ENCODE measurements around the gene ZC3H7A.

The ZC3H7A gene

GRCh38 chr16:11734025-11734652, 62.9 kb downstream of the ZC3H7A start:
- DNase-seq = no peak

- DNase-seq = no peak
These were observed 65.8 kb downstream of the ZC3H7A start for GRCh38 chr16:11731222-11731621.

- no peak for DNase-seq
These were observed 67.3 kb downstream of the ZC3H7A start for GRCh38 chr16:11729787-11730186.

DNA sequence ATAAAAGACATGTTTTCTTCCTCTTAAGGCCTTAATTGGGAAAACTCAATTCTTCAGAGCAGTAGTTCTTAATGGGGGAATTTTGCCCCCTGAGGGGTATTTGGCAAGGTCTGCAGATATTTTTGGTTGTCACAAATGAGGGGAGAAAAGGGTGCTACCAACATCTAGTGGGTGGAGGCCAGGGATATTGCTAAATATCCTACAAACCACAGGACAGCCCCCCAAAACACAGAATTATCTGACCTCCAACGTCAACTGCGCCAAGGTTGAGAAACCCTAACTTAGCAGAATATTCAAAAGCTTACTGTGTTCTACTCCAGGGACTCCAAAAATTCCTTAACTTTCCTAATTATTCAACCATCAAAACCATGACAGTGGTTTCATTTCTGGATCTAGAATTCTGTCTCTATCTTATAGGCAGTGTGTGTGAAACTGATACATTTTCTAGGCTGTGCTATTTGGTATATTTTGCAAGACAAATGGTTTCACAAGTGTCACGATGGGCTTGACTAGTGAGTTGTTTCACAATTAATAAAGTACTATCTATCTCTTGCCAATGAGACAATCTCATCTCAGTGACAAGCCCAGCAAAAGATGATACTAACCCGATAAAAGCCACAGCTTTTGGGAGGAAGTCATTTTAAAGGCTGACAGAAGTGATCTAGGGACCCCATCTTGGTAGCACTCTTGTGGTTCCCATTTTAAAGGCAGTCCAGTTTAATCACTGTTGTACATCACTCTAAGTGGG, 69.1 kb downstream of the ZC3H7A start:
- no peak for DNase-seq

DNA sequence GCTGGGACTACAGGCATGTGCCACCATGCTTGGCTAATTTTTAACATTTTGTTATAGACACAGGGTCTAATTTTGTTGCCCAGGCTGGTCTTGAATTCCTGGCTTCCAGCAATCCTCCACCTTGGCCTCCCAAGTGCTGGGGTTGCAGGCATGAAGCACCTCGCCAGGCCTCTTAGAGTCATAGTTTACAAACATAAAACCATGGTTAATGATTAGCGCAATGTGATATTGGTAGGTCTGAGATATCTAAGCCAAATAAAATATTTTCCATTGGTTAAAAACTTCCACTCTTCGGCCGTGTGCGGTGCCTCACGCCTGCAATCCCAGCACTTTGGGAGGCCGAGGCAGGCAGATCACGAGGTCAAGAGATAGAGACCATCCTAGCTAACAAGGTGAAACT, 71.0 kb downstream of the ZC3H7A start:
- DNase-seq = no peak

GRCh38 chr16:11725457-11725856, 71.6 kb downstream of the ZC3H7A start:
- no peak for DNase-seq

GRCh38 chr16:11722468-11722808, 74.6 kb downstream of the ZC3H7A start:
- no peak for DNase-seq

- DNase-seq = no peak
These were observed 75.1 kb downstream of the ZC3H7A start for GRCh38 chr16:11721781-11722467.

DNA sequence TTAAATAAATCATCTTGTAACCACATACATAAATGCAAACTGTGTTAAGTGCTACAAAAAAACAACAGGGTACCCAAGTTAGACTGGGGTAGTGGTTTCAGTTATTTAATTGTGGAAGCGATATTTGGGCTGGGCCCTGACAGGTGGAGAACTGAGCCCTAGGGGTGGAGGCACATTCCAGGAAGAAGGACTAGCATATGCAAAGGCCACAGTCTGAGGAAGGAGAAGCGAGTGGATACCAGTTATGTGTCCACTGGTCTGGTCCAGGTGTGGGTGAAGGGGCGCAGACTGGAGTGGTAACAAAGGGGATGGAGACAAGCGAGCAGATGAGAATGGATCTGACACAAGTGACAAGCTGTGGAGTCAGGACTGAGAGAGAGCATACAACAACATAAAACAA, 77.3 kb downstream of the ZC3H7A start:
- DNase-seq = no peak

DNA sequence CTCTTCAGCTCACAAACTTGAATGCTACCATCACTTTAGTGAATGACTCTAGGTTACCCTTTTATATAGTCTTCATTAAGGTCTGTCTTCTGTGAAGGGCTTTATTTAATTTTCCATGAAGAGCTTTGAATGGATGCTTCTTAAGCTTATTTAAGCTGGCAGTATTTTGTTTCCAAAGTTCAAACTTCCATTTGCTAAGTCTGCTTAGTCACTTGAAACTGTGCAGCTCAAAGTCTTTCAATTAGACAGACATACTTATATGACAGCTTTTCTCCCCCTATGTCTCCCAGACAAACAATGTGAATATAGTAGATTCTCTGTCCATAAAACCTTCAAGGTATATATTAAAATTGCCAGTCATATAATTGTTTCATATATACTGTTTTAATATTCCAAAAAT, 77.9 kb downstream of the ZC3H7A start:
- no peak for DNase-seq

DNA sequence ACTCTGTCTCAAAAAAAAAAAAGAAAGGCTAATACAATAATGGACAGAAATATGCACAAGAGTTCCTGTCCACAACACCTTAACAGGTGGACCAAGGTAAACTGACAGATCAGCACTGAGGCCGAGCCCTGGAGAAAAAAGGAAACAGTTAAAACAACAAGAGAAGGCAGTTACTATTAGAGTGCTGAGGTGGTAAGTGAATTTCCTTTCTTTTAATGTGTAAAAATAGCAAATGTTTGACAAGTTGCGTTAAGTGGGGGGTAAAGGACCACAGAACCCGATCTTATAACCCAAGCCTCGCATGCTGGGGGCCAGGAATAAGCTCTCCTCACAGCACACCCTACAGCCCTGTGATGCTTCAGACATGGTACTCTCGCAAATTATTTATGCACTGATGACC, 79.2 kb downstream of the ZC3H7A start:
- DNase-seq = no peak

GRCh38 chr16:11716336-11716735, 80.7 kb downstream of the ZC3H7A start:
- no peak for DNase-seq

DNA sequence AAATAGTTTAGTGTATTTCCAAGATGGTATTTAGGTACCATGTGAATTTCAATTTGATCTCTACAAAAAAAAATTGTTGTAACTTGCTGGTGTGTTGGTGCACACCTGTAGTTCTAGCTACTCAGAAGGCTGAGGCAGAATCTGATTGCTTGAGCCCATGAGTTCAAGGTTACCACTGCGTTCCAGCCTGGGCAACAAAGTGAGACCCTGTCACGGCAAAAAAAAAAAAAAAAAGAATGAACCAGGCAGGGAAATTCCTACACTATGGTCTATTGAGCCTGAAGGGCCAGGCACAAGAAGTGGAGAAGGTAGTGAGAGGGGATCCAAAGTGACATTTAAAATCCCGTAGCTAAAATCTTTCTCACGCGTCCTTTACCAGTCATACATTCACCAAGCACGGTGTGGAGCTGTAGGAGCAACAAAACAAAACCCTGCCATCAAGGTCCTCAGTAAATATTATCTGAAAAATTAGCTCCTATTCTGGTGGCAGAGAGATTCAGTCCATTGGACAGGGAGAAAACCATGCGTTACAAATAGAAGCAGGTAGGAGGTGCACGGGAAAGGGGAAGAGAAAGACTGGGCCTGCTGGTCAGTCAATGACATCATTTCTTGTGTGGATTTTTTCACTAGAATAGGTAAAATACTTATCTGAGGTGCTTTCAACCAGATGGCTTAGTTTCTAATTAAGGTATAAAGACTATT, 81.7 kb downstream of the ZC3H7A start:
- no peak for DNase-seq

DNA sequence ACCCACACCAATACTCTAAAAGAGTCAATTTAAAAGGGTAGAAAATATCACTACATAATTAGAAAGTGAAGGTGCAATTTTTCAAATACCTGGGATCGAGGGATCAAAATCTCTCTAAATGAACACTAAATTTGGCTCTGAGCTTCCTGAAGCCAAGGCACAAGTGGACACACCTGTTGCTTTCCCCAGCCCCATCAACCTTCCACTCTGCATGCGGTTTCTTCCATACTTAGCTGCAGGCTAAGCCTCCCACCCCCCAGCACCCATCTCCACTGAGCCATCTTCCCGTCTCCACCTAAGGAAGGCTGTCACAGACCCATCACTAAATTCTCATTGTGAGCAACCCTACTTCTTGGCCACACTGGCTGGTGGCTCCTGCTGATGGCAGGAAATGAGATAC, 84.9 kb downstream of the ZC3H7A start:
- no peak for DNase-seq

GRCh38 chr16:11711662-11712061, 85.4 kb downstream of the ZC3H7A start:
- no peak for DNase-seq

DNA sequence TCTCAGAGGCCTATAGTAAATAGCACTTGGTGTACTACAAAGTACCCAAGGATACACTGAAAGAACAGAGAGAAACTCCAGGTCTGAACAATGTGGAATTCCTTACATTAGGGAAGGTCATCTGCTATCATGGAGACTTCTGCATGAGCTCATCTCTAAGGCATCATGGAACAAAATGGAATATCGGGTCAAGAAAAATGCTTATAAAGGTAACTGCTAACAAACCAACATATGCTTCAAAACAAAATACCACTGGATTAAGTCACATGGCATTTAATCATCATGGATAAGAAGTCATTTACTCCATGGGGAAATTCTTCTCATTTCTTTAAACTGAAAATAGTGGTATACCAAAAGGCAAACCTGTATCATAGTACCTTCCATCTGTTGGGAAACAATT, 88.6 kb downstream of the ZC3H7A start:
- DNase-seq = no peak

GRCh38 chr16:11707679-11708197, 89.3 kb downstream of the ZC3H7A start:
- DNase-seq = no peak

DNA sequence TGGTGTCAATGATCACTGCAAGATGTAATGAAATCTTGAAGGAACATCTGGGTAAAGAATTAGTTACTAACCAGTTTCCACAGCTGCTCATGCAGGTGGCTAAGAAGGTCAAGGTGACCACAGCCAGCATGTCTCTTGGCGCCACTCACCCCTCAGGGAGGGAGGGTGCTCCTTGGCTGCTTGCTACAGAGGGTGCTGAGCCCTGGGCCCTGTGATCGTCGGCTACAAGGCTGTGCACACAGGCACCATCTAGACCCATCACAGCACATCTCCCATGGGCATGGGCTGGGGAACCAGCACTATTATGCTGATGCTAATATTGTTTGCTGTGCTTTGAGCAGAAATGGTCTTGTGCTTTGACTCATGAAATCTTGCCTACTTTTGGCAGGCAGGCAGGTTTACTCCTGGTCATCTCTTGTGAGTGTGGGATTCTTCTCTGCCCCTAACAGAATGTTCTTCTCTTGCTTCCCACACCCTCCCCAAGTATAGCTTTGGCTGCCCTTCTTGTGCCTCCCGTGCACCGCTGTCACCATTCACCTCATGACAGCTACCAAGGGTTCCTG, 90.8 kb downstream of the ZC3H7A start:
- DNase-seq = no peak

GRCh38 chr16:11705311-11706025, 91.6 kb downstream of the ZC3H7A start:
- no peak for DNase-seq

All from SHP77 treated with DMSO at 0.1 percent for 48 hours (cell line).